A549 (cell line): ENCODE results near the gene TCEA3. TPM values are rescaled to one million over a fixed set of nuclear protein-coding genes. Genes with fewer than 3 reads are reported as not detected.

Experiments used
- ATAC-seq, 2 experiments: fragments of 200-7000 bp in 1 of 2; fragments of >200 bp in 1 of 2; cut with Nextera tagmentation in 1 of 2; cut with Tn5 transposase in 1 of 2; 3 replicates each; pipeline versions ENCODE4 v1.8.0 to v1.9.1; 2018 to 2020; ENCODE audit warnings: mild to moderate bottlenecking in 1 of 2, moderate library complexity in 1 of 2
- CTCF ChIA-PET: fragments of 300-600 bp; sonication (Branson Sonifier 250); formaldehyde crosslinking; extraction: SDS; loops from one replicate; lab custom pipeline; 2021; ENCODE audit warnings: antibody characterized with exemption, inconsistent platforms; lab: Yijun Ruan, JAX
- POLR2A ChIA-PET: fragments of 350-600 bp; formaldehyde crosslinking; extraction: SDS; loops from one replicate; lab custom pipeline; 2021; ENCODE audit warnings: antibody characterized with exemption, inconsistent platforms; lab: Yijun Ruan, JAX
- DNase-seq, 2 experiments: peaks; one replicate each; pipeline versions ENCODE4 v3.0.0 to v3.0.0-alpha.2; 2011 to 2016; ENCODE audit warnings: low read depth in 1 of 2, low spot score in 1 of 2
- FAIRE-seq: peaks from 2 replicates; lab custom pipeline; 2011; peaks lifted over from hg19 to GRCh38; lab: Jason Lieb, UNC
- H3K27ac ChIP-seq, 2 experiments: fragments of >200 bp; sonication (Bioruptor Twin); formaldehyde crosslinking; 3 replicates each; pipeline ENCODE4 v1.5.1; 2016 to 2017
- H3K4me1 ChIP-seq: fragments of >200 bp; sonication (Bioruptor Twin); formaldehyde crosslinking; 3 replicates; pipeline ENCODE4 v1.6.1; 2016
- H3K4me2 ChIP-seq: fragments of >200 bp; sonication (Bioruptor Twin); formaldehyde crosslinking; 3 replicates; pipeline ENCODE4 v1.6.1; 2016
- H3K4me3 ChIP-seq: fragments of >200 bp; sonication (Bioruptor Twin); formaldehyde crosslinking; 3 replicates; pipeline ENCODE4 v1.5.1; 2016
- H3K9me3 ChIP-seq: fragments of >200 bp; sonication (Bioruptor Twin); formaldehyde crosslinking; 3 replicates; pipeline ENCODE4 v1.6.1; 2016
- BCL3 ChIP-seq: fragments of >200 bp; sonication (Bioruptor Twin); formaldehyde crosslinking; IDR thresholded peaks from 3 replicates; pipeline ENCODE4 v1.6.1; 2016
- CBX2 ChIP-seq: fragments of 200-600 bp; sonication (generic); IDR thresholded peaks from 2 replicates; pipeline ENCODE4 v1.6.1; 2016; ENCODE audit warnings: low read depth, mild to moderate bottlenecking, borderline replicate concordance
- CBX8 ChIP-seq: fragments of 200-600 bp; sonication (generic); IDR thresholded peaks from 2 replicates; pipeline ENCODE4 v1.6.1; 2016
- CHD4 ChIP-seq: fragments of 200-600 bp; sonication (generic); IDR thresholded peaks from 2 replicates; pipeline ENCODE4 v1.6.1; 2016; ENCODE audit warnings: antibody characterized with exemption, mild to moderate bottlenecking, borderline replicate concordance
- CTCF ChIP-seq: fragments of >200 bp; sonication (Bioruptor Twin); formaldehyde crosslinking; IDR thresholded peaks from 3 replicates; pipeline ENCODE4 v1.5.1; 2016
- E2F6 ChIP-seq: IDR thresholded peaks from 2 replicates; pipeline ENCODE4 v1.6.1; 2012; ENCODE audit warnings: low read depth, borderline replicate concordance
- EHMT2 ChIP-seq: fragments of 200-600 bp; sonication (generic); IDR thresholded peaks from 2 replicates; pipeline ENCODE4 v1.6.1; 2016; ENCODE audit warnings: antibody characterized with exemption, low read depth, mild to moderate bottlenecking, moderate library complexity
- EP300 ChIP-seq, 2 experiments: fragments of >200 bp; sonication (Bioruptor Twin); formaldehyde crosslinking; IDR thresholded peaks; 2 replicates in 1 of 2; 3 replicates in 1 of 2; pipeline ENCODE4 v1.6.1; 2016 to 2017
- ESRRA ChIP-seq: fragments of 150-350 bp; IDR thresholded peaks from 2 replicates; pipeline ENCODE4 v1.6.1; 2014; ENCODE audit warnings: mild to moderate bottlenecking, low read length, borderline replicate concordance
- FOSB ChIP-seq: fragments of 250-450 bp; sonication (Bioruptor Pico); IDR thresholded peaks from 2 replicates; pipeline ENCODE4 v1.5.0; 2020; ENCODE audit warnings: mild to moderate bottlenecking, moderate library complexity
- FOSL2 ChIP-seq, 2 experiments: fragments of 450-650 bp in 1 of 2; fragments of >200 bp in 1 of 2; sonication (Bioruptor Twin) in 1 of 2; formaldehyde crosslinking; IDR thresholded peaks; 2 replicates each; pipeline versions ENCODE4 v1.5.0 to v1.6.1; 2016 to 2020; ENCODE audit warnings: mild to moderate bottlenecking in 1 of 2, moderate library complexity in 1 of 2
- GATA3 ChIP-seq: IDR thresholded peaks from 2 replicates; pipeline ENCODE4 v1.6.1; 2012; ENCODE audit warnings: borderline replicate concordance
- HOXA7 ChIP-seq: fragments of 250-450 bp; sonication (Bioruptor Pico); IDR thresholded peaks from 2 replicates; pipeline ENCODE4 v1.5.0; 2020; ENCODE audit warnings: mild to moderate bottlenecking, moderate library complexity
- HOXB13 ChIP-seq: fragments of 250-450 bp; sonication (Bioruptor Pico); IDR thresholded peaks from 2 replicates; pipeline ENCODE4 v1.5.0; 2020; ENCODE audit warnings: low read depth, mild to moderate bottlenecking, moderate library complexity
- HOXB5 ChIP-seq: fragments of 250-450 bp; sonication (Bioruptor Pico); IDR thresholded peaks from 2 replicates; pipeline ENCODE4 v1.5.0; 2020; ENCODE audit warnings: mild to moderate bottlenecking, moderate library complexity
- JUN ChIP-seq, 2 experiments: fragments of >200 bp; sonication (Bioruptor Twin); formaldehyde crosslinking; IDR thresholded peaks; 2 replicates in 1 of 2; 3 replicates in 1 of 2; pipeline ENCODE4 v1.6.1; 2016 to 2017
- JUNB ChIP-seq: fragments of >200 bp; sonication (Bioruptor Twin); formaldehyde crosslinking; IDR thresholded peaks from 2 replicates; pipeline ENCODE4 v1.6.1; 2016
- MAFK ChIP-seq: fragments of 450-650 bp; IDR thresholded peaks from 2 replicates; pipeline ENCODE4 v1.6.1; 2014; ENCODE audit not compliant: partially characterized antibody
- NPAS2 ChIP-seq: fragments of 250-450 bp; sonication (Bioruptor Pico); IDR thresholded peaks from 2 replicates; pipeline ENCODE4 v1.8.0; 2022; ENCODE audit warnings: mild to moderate bottlenecking, moderate library complexity, borderline replicate concordance
- NR3C1 ChIP-seq: fragments of >200 bp; sonication (Bioruptor Twin); formaldehyde crosslinking; IDR thresholded peaks from 3 replicates; pipeline ENCODE4 v1.6.1; 2017
- PHF8 ChIP-seq: fragments of 200-600 bp; sonication (generic); IDR thresholded peaks from 2 replicates; pipeline ENCODE4 v1.6.1; 2016; ENCODE audit warnings: low read depth, mild to moderate bottlenecking, antibody characterized with exemption, moderate library complexity, borderline replicate concordance
- POLR2A ChIP-seq: IDR thresholded peaks from 2 replicates; pipeline ENCODE4 v1.6.1; 2012; ENCODE audit warnings: mild to moderate bottlenecking, low read length
- RARB ChIP-seq: fragments of 250-450 bp; sonication (Bioruptor Pico); IDR thresholded peaks from 2 replicates; pipeline ENCODE4 v1.8.0; 2021; ENCODE audit warnings: mild to moderate bottlenecking, moderate library complexity
- RFX5 ChIP-seq: fragments of 450-650 bp; IDR thresholded peaks from 2 replicates; pipeline ENCODE4 v1.7.1; 2014; ENCODE audit warnings: antibody characterized with exemption, mild to moderate bottlenecking, moderate library complexity
- RNF2 ChIP-seq: fragments of 200-600 bp; sonication (generic); IDR thresholded peaks from 2 replicates; pipeline ENCODE4 v1.6.1; 2016; ENCODE audit warnings: low read depth, mild to moderate bottlenecking, antibody characterized with exemption, moderate library complexity, borderline replicate concordance
- TFCP2L1 ChIP-seq: fragments of 250-450 bp; sonication (Bioruptor Pico); IDR thresholded peaks from 2 replicates; pipeline ENCODE4 v1.5.0; 2021; ENCODE audit warnings: mild to moderate bottlenecking
- USF2 ChIP-seq: fragments of 450-650 bp; IDR thresholded peaks from 2 replicates; pipeline ENCODE4 v1.6.1; 2014; ENCODE audit warnings: antibody characterized with exemption
- ZC3H11A ChIP-seq: fragments of 450-650 bp; IDR thresholded peaks from 2 replicates; pipeline ENCODE4 v1.6.1; 2014; ENCODE audit warnings: antibody characterized with exemption, mild to moderate bottlenecking
- ZSCAN20 ChIP-seq: fragments of 250-450 bp; sonication (Bioruptor Pico); IDR thresholded peaks from 2 replicates; pipeline ENCODE4 v1.8.0; 2022; ENCODE audit warnings: mild to moderate bottlenecking, moderate library complexity
- WGBS: methylation state at CpG from one replicate; pipeline ENCODE4 v1.1.6; 2017; ENCODE audit errors: missing lambda C conversion rate; 5-methylcytosine and 5-hydroxymethylcytosine counted together
- polyA plus RNA-seq, 4 experiments: library from polyadenylated mRNA; depleted of rRNA in 3 of 4; stranded (reverse); fragments of >200 nt; fragmentation: RNase III in 1 of 4; extraction: RNeasy Plus Mini Kit Qiagen cat#74134 plus additional on column Dnase treatment in 1 of 4; gene quantifications; 2 replicates in 3 of 4; 3 replicates in 1 of 4; pipeline ENCODE4 v1.2.3, GENCODE V29; 2011 to 2017
- TF ChIP-seq, protein P1 (sequence below): IDR thresholded peaks from 2 replicates; pipeline ENCODE4 v1.6.1; 2012
- TF ChIP-seq, protein P2 (sequence below): IDR thresholded peaks from 2 replicates; pipeline ENCODE4 v1.6.1; 2012

The TCEA3 gene
- polyA plus RNA-seq, 2 of the 4 experiments (the other 2 are of a cell fraction), result 0.58 TPM

- 0 out of 2 replicates have a peak, but pooled peaks have one; percentile 40 for TF ChIP-seq E2F6
- TF ChIP-seq JUN (IDR thresholded peaks at IDR 0.05), result peak; percentile 35 to 71; a peak in 3 of 5 replicates
- TF ChIP-seq TFCP2L1, result no peak
- TF ChIP-seq GATA3, result no peak
- TF ChIP-seq BCL3, result peak; percentile 63; the same call in 2 of the 3 replicates
- TF ChIP-seq CBX8, result no peak
- no peak for TF ChIP-seq FOSL2 (IDR thresholded peaks at IDR 0.05)
- TF ChIP-seq FOSL2 (CRISPR knock-in tag; IDR thresholded peaks at IDR 0.05), result no peak
- peak; percentile 50 for TF ChIP-seq PHF8
- TF ChIP-seq, protein P1, sequence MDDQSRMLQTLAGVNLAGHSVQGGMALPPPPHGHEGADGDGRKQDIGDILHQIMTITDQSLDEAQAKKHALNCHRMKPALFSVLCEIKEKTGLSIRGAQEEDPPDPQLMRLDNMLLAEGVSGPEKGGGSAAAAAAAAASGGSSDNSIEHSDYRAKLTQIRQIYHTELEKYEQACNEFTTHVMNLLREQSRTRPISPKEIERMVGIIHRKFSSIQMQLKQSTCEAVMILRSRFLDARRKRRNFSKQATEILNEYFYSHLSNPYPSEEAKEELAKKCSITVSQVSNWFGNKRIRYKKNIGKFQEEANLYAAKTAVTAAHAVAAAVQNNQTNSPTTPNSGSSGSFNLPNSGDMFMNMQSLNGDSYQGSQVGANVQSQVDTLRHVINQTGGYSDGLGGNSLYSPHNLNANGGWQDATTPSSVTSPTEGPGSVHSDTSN, result no peak
Observed at GRCh38 chr1:23368562-23369334, 55.8 kb downstream of the TCEA3 start (continued).

DNA sequence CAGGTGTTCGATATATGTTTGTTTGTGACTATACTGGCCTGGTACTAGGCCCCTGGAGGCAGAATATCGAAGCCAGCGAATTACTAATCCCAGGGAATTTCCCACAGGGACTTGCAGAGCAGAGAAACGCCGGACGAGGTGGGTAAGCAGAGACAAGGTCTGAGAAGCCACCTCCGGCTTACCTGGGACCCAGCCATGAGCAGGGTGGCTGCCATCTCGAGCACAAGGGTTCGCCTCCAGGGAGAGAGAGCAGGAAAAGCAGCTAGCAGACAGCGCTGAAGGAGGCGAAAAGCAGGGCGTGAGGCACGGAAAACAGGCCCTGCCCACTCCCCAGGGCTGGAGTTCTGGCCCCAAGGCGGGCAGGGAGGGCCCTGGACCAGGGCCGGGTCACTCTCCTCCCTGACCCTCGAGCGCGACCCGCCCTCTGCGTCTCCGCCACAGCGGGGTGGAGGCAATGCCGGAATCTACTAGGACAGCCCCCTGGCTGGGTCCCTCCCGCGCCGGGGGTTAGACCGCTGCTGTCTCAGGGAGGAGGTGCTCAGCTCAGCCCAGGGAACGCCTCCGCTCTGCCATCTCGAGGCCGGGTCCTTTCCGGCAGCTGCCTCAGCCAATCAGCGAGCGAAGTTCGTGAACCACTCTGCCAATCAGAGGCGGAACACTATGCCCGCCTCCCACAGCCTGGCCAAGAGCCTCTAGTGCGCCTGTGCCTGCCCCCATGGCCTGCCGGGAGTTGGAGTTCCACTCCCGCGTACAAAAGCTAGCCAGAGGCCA lies 56.6 kb downstream of the TCEA3 start:
- Histone ChIP-seq H3K27ac (peak overlapping the region; percentile 98 to 99), H3K4me2 (peak overlapping the region; percentile 97), H3K4me3 (peak overlapping the region; percentile 87), H3K9me3 (peaks cover 38% of the 10 kb centered on the region), H3K4me1 (peaks cover 17% of the 10 kb centered on the region)
- POLR2A ChIA-PET, result interaction anchor here (0.8 to 3.1 kb wide), 7 partner anchors 9 to 116 kb away, joined by 3 to 33 read pairs (median 4); partner anchors contain the start of genes ASAP3 and HNRNPR
- FAIRE-seq (no peak), ATAC-seq (peak; percentile 96), DNase-seq (peak; percentile 93 to 98)
- 5% methylated on average over 17 of the region's 41 CpGs for WGBS
- CTCF ChIA-PET, result interaction anchor here (1.0 to 2.2 kb wide), 5 partner anchors 22 to 429 kb away, joined by 3 to 9 read pairs (median 4); partner anchors contain the start of gene HNRNPR
- no peak for TF ChIP-seq EP300 (IDR thresholded peaks at IDR 0.05)
- no peak for TF ChIP-seq USF2
- no peak for TF ChIP-seq MAFK
- TF ChIP-seq HOXB13 (CRISPR knock-in tag), result no peak
- no peak for TF ChIP-seq RFX5
- no peak for TF ChIP-seq JUN (IDR thresholded peaks at IDR 0.05)
- TF ChIP-seq CBX2, result no peak
- peak; percentile 40 for TF ChIP-seq POLR2A
- TF ChIP-seq JUNB, result no peak
- no peak for TF ChIP-seq ESRRA
- no peak for TF ChIP-seq RARB (CRISPR knock-in tag)
- TF ChIP-seq FOSB, result no peak
- no peak for TF ChIP-seq TFCP2L1
- no peak for TF ChIP-seq NR3C1
- TF ChIP-seq CHD4, result no peak
- TF ChIP-seq CTCF, result no peak
- TF ChIP-seq HOXA7 (CRISPR knock-in tag), result no peak
- TF ChIP-seq ZC3H11A, result no peak
- no peak for TF ChIP-seq NPAS2 (CRISPR knock-in tag)
- TF ChIP-seq PHF8, result peak; percentile 40; the same call in 1 of the 2 replicates
- no peak for TF ChIP-seq EHMT2
- no peak for TF ChIP-seq ZSCAN20 (CRISPR knock-in tag)
- TF ChIP-seq CBX8, result no peak
- TF ChIP-seq RNF2, result no peak
- no peak for TF ChIP-seq HOXB5 (CRISPR knock-in tag)
- TF ChIP-seq, protein P2, sequence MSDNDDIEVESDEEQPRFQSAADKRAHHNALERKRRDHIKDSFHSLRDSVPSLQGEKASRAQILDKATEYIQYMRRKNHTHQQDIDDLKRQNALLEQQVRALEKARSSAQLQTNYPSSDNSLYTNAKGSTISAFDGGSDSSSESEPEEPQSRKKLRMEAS, result peak; percentile 22; the same call in 1 of the 2 replicates
